Aorta (tissue), 5 donors: ENCODE measurements around the gene ZBP1. TPM values are rescaled to one million over a fixed set of nuclear protein-coding genes. Genes with fewer than 3 reads are reported as not detected.

Source experiments
- ATAC-seq: fragments of 200-7000 bp; cut with Tn5 transposase; one replicate; pipeline ENCODE4 v1.9.1; 2022; ENCODE audit warnings: moderate library complexity; ENCODE audit not compliant: low FRiP score
- DNase-seq, 2 donors: peaks; one replicate each; pipeline ENCODE4 v3.0.0-alpha.2; 2020
- H3K27ac ChIP-seq, 2 donors: one replicate each; pipeline ENCODE4 v1.5.1; 2013; ENCODE audit warnings: low read length in 2 of 2, mild to moderate bottlenecking in 2 of 2, moderate library complexity in 2 of 2, control low read depth in 1 of 2, inconsistent platforms in 1 of 2, low read depth in 1 of 2
- H3K27me3 ChIP-seq, 2 donors: one replicate each; pipeline ENCODE4 v1.6.1; 2013; ENCODE audit warnings: control low read depth in 1 of 2, low read length in 1 of 2, mild to moderate bottlenecking in 1 of 2, moderate library complexity in 1 of 2; ENCODE audit not compliant: insufficient read depth in 2 of 2, control insufficient read depth in 1 of 2
- H3K36me3 ChIP-seq, 2 donors: one replicate each; pipeline ENCODE4 v1.6.1; 2013; ENCODE audit warnings: control low read depth in 1 of 2, low read length in 1 of 2, mild to moderate bottlenecking in 1 of 2; ENCODE audit not compliant: insufficient read depth in 2 of 2, control insufficient read depth in 1 of 2
- H3K4me1 ChIP-seq, 2 donors: one replicate each; pipeline ENCODE4 v1.6.1; 2013; ENCODE audit warnings: low read length in 2 of 2, control low read depth in 1 of 2, mild to moderate bottlenecking in 1 of 2, moderate library complexity in 1 of 2; ENCODE audit not compliant: insufficient read depth in 2 of 2, control insufficient read depth in 1 of 2
- H3K4me3 ChIP-seq, 2 donors: one replicate each; pipeline ENCODE4 v1.5.1; 2013; ENCODE audit warnings: low read length in 2 of 2, control low read depth in 1 of 2, mild to moderate bottlenecking in 1 of 2
- H3K9me3 ChIP-seq: one replicate; pipeline ENCODE4 v1.6.1; 2013; ENCODE audit warnings: mild to moderate bottlenecking, low read length; ENCODE audit not compliant: control insufficient read depth
- WGBS, 2 donors: extraction: QIAGEN DNeasy Blood & Tissue Kit; methylation state at CpG; one replicate each; pipeline ENCODE4 v1.1.7; 2013; 5-methylcytosine and 5-hydroxymethylcytosine counted together
- intact Hi-C, 2 donors: fragments of 100-400 bp; cut with DNase I; formaldehyde crosslinking; loops; one replicate each; pipeline versions ENCODE4 v1.14.2 to v1.15.0; 2022
- polyA plus RNA-seq, 2 donors: library from polyadenylated mRNA; stranded (reverse); fragments of 200-250 nt; gene quantifications; one replicate each; pipeline ENCODE4 v1.2.3, GENCODE V29; 2013
- total RNA-seq, 2 donors: library from RNA; stranded (reverse); fragmentation: NEBNext Ultra II Directional; extraction: Animal tissue kit (Norgen Biotek cat#: 25700); gene quantifications; one replicate each; pipeline ENCODE4 v1.2.1, GENCODE V29; 2021
- donor health status: healthy with polysubstance abuse.
- donor health status: Bipolar disorder and iron deficiency.
- donor health status: DM: no; HTN: no; CAD: no.
- donor health status: DM: no; HTN: no; CAD: no.
- donor health status: DM: yes; HTN: yes; CAD: no.

The ZBP1 gene
- total and polyA plus RNA-seq, 4 donors = 0.20 to 1.6 (median 0.69) TPM

GRCh38 chr20:57664924-57665588, 44.8 kb upstream of the ZBP1 start:
- DNase-seq (peak; percentile 37 to 64), ATAC-seq (no peak)
- Histone ChIP-seq H3K27ac (no peak overlapping the region), H3K9me3 (no peaks in the 10 kb centered on the region), H3K36me3 (no peaks in the 10 kb centered on the region), H3K27me3 (no peaks in the 10 kb centered on the region), H3K4me1 (no peaks in the 10 kb centered on the region), H3K4me3 (no peak overlapping the region)
- intact Hi-C loops = loop anchor here (5.0 to 10.0 kb wide), 2 partner anchors 42 to 300 kb away; no protein-coding TSS in a partner anchor
- WGBS, 2 donors = 77 to 83% methylated on average over 14 of the region's 14 CpGs

GRCh38 chr20:57664476-57664875, 44.2 kb upstream of the ZBP1 start:
- H3K36me3 ChIP-seq = no peaks in the 10 kb centered on the region
- ATAC-seq = no peak
- no peak overlapping the region for H3K27ac ChIP-seq
- H3K27me3 ChIP-seq = no peaks in the 10 kb centered on the region
- 27 to 35% methylated on average over 20 of the region's 20 CpGs for WGBS, 2 donors
- no peaks in the 10 kb centered on the region for H3K4me1 ChIP-seq
- intact Hi-C loops = loop anchor here (5.0 to 10.0 kb wide), 2 partner anchors 43 to 300 kb away; no protein-coding TSS in a partner anchor
- DNase-seq = peak; percentile 44 to 73
- H3K9me3 ChIP-seq = no peaks in the 10 kb centered on the region
- H3K4me3 ChIP-seq = no peak overlapping the region

- Histone ChIP-seq H3K4me1 (no peaks in the 10 kb centered on the region), H3K4me3 (no peak overlapping the region), H3K27me3 (no peaks in the 10 kb centered on the region), H3K9me3 (no peaks in the 10 kb centered on the region), H3K36me3 (peaks cover 0 to 2% of the 10 kb centered on the region in 2 donors), H3K27ac (no peak overlapping the region)
- ATAC-seq (no peak), DNase-seq (peak in 1 of 2 donors; percentile 71)
- WGBS, 2 donors = 77 to 84% methylated on average over 27 of the region's 27 CpGs
- intact Hi-C loops = loop anchor here (5.0 to 10.0 kb wide), 2 partner anchors 43 to 301 kb away; no protein-coding TSS in a partner anchor
Measured at GRCh38 chr20:57663681-57664451, 43.6 kb upstream of the ZBP1 start.

GRCh38 chr20:57663241-57663640, 43.0 kb upstream of the ZBP1 start:
- no peaks in the 10 kb centered on the region for H3K9me3 ChIP-seq
- ATAC-seq = no peak
- DNase-seq = peak; percentile 29 to 60
- H3K27ac ChIP-seq = no peak overlapping the region
- no peaks in the 10 kb centered on the region for H3K27me3 ChIP-seq
- intact Hi-C loops = loop anchor here (5.0 to 10.0 kb wide), 2 partner anchors 44 to 302 kb away; no protein-coding TSS in a partner anchor
- H3K4me1 ChIP-seq = no peaks in the 10 kb centered on the region
- no peak overlapping the region for H3K4me3 ChIP-seq
- H3K36me3 ChIP-seq = peaks cover 0 to 5% of the 10 kb centered on the region in 2 donors
- WGBS, 2 donors = 30 to 60% methylated on average over 4 to 9 of the region's 9 CpGs

GRCh38 chr20:57662456-57663240, 42.4 kb upstream of the ZBP1 start:
- 19 to 24% methylated on average over 21 of the region's 21 CpGs for WGBS, 2 donors
- Histone ChIP-seq H3K27me3 (no peaks in the 10 kb centered on the region), H3K27ac (no peak overlapping the region), H3K4me3 (no peak overlapping the region), H3K9me3 (no peaks in the 10 kb centered on the region), H3K4me1 (no peaks in the 10 kb centered on the region), H3K36me3 (peaks cover 0 to 5% of the 10 kb centered on the region in 2 donors)
- intact Hi-C loops = loop anchor here (5.0 to 10.0 kb wide), 2 partner anchors 45 to 302 kb away; no protein-coding TSS in a partner anchor
- ATAC-seq = no peak
- peak; percentile 47 to 76 for DNase-seq

- intact Hi-C loops = loop anchor here (5.0 to 10.0 kb wide), 2 partner anchors 45 to 303 kb away; no protein-coding TSS in a partner anchor
- no peaks in the 10 kb centered on the region for H3K4me1 ChIP-seq
- no peak for DNase-seq
- WGBS, 2 donors = 60 to 65% methylated on average over 26 of the region's 26 CpGs
- no peak overlapping the region for H3K27ac ChIP-seq
- H3K9me3 ChIP-seq = no peaks in the 10 kb centered on the region
- H3K27me3 ChIP-seq = no peaks in the 10 kb centered on the region
- peaks cover 0 to 5% of the 10 kb centered on the region in 2 donors for H3K36me3 ChIP-seq
- no peak for ATAC-seq
- no peak overlapping the region for H3K4me3 ChIP-seq
Measured at GRCh38 chr20:57661746-57662455, 41.7 kb upstream of the ZBP1 start.

- DNase-seq (peak; percentile 59 to 79), ATAC-seq (no peak)
- peaks cover 0 to 5% of the 10 kb centered on the region in 2 donors for H3K36me3 ChIP-seq
- intact Hi-C loops = loop anchor here (5.0 to 10.0 kb wide), 2 partner anchors 46 to 304 kb away; no protein-coding TSS in a partner anchor
- 17 to 19% methylated on average over 31 of the region's 31 CpGs for WGBS, 2 donors
- H3K4me3 ChIP-seq = no peak overlapping the region
- H3K27ac ChIP-seq = no peak overlapping the region
- H3K27me3 ChIP-seq = no peaks in the 10 kb centered on the region
- no peaks in the 10 kb centered on the region for H3K4me1 ChIP-seq
- H3K9me3 ChIP-seq = no peaks in the 10 kb centered on the region
Measured at GRCh38 chr20:57660922-57661745, 40.9 kb upstream of the ZBP1 start.
